ENCODE measurements around the gene ACSS1.

The ACSS1 gene

DNA sequence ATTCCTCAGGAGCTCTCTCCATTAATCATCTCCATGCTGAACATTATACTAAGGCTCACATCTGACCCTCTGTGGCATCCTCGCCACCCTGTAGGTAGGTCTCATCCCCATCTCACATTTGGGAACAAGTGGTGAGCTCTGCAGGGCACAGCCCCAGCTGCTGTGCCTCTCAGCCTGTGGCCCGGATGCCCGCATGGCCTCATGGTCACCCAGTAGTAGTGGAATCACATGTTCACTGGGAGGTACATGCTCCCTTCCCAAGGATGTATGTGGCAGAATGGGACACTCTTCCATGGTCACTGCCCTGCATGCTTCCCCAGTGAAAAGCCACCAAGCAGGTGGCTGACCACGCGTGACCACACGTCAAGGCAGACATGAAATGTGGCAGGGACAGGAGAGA lies 39.1 kb downstream of the ACSS1 start:
- no CpG with 5 or more reads among the region's 6 CpGs for WGBS (ENCODE audit: insufficient coverage, insufficient read length)
- Histone ChIP-seq H3K4me3 (ENCODE audit: low read length) (no peak overlapping the region), H3K27ac (ENCODE audit: low read length) (no peak overlapping the region), H3K9me3 (ENCODE audit: control insufficient read depth, insufficient read depth, low read length) (no peaks in the 10 kb centered on the region), H3K4me1 (ENCODE audit: control insufficient read depth, insufficient read depth, low read length) (peaks cover 3% of the 10 kb centered on the region; the same call in 1 of the 2 replicates), H3K36me3 (ENCODE audit: control insufficient read depth, insufficient read depth, low read length) (no peaks in the 10 kb centered on the region), H3K27me3 (ENCODE audit: control insufficient read depth, insufficient read depth, low read length) (no peaks in the 10 kb centered on the region)
- DNase-seq (ENCODE audit: low read depth, low spot score) = no peak

- Histone ChIP-seq H3K9me3 (ENCODE audit: control insufficient read depth, insufficient read depth, low read length) (no peaks in the 10 kb centered on the region), H3K36me3 (ENCODE audit: control insufficient read depth, insufficient read depth, low read length) (no peaks in the 10 kb centered on the region), H3K27ac (ENCODE audit: low read length) (no peak overlapping the region), H3K4me3 (ENCODE audit: low read length) (no peak overlapping the region), H3K27me3 (ENCODE audit: control insufficient read depth, insufficient read depth, low read length) (no peaks in the 10 kb centered on the region), H3K4me1 (ENCODE audit: control insufficient read depth, insufficient read depth, low read length) (peaks cover 3% of the 10 kb centered on the region; the same call in 1 of the 2 replicates)
- no CpG with 5 or more reads among the region's 2 CpGs for WGBS (ENCODE audit: insufficient coverage, insufficient read length)
- DNase-seq (ENCODE audit: low read depth, low spot score) = no peak
These were observed 39.5 kb downstream of the ACSS1 start for GRCh38 chr20:25018425-25018824.

DNA sequence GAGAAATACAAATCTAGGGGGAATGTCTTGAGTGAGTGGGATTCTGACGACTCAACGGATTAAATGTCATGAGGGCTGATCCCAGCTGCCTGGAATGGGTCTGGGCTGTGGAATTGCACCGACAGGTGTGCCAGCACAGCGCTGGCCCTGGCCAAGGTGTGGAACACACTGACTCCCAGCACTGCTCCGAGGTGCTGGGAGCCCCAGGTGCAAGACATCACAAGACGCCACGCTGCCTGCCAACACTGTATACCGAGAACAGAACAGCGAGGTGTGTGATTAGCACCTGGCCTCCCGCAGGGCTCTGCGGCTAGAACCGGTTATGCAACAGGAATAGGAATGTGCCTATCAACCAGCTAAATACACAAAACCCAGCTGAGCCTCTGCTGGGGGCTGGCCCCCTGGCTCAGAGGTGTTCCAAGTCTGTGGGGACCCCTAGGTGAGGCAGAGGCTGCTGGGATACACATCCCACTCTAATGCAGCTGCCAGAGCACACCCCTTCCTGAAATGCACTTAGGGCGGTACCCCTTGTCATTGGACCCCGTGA lies 40.6 kb downstream of the ACSS1 start:
- peaks cover 3% of the 10 kb centered on the region; the same call in 1 of the 2 replicates for H3K4me1 ChIP-seq (ENCODE audit: control insufficient read depth, insufficient read depth, low read length)
- no peak overlapping the region for H3K27ac ChIP-seq (ENCODE audit: low read length)
- H3K4me3 ChIP-seq (ENCODE audit: low read length) = no peak overlapping the region
- no peak for DNase-seq (ENCODE audit: low read depth, low spot score)
- no peaks in the 10 kb centered on the region for H3K36me3 ChIP-seq (ENCODE audit: control insufficient read depth, insufficient read depth, low read length)
- no peaks in the 10 kb centered on the region for H3K9me3 ChIP-seq (ENCODE audit: control insufficient read depth, insufficient read depth, low read length)
- WGBS (ENCODE audit: insufficient coverage, insufficient read length) = no CpG with 5 or more reads among the region's 14 CpGs
- no peaks in the 10 kb centered on the region for H3K27me3 ChIP-seq (ENCODE audit: control insufficient read depth, insufficient read depth, low read length)

DNA sequence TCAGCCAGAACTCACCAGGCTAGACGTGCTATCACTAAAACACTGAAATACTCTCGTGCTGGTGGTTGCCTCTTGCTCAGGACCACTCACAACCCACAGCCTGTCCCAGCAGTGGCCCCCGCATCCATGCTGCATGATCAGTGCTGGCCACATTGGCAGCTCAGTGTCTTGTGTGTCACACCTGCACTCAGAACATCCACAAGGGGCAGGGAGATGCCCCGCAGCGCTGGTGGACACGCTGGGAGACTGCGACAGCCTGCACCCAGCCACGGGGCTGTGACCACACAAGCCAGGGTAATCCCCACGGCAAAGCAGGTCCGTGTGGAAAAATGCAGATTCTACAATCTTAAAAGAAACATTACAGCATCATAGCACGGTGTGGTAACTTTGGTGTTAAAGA lies 41.5 kb downstream of the ACSS1 start:
- Histone ChIP-seq H3K4me3 (ENCODE audit: low read length) (no peak overlapping the region), H3K27ac (ENCODE audit: low read length) (no peak overlapping the region), H3K27me3 (ENCODE audit: control insufficient read depth, insufficient read depth, low read length) (no peaks in the 10 kb centered on the region), H3K9me3 (ENCODE audit: control insufficient read depth, insufficient read depth, low read length) (no peaks in the 10 kb centered on the region), H3K36me3 (ENCODE audit: control insufficient read depth, insufficient read depth, low read length) (no peaks in the 10 kb centered on the region), H3K4me1 (ENCODE audit: control insufficient read depth, insufficient read depth, low read length) (peaks cover 3% of the 10 kb centered on the region; the same call in 1 of the 2 replicates)
- no CpG with 5 or more reads among the region's 11 CpGs for WGBS (ENCODE audit: insufficient coverage, insufficient read length)
- DNase-seq (ENCODE audit: low read depth, low spot score) = no peak

DNA sequence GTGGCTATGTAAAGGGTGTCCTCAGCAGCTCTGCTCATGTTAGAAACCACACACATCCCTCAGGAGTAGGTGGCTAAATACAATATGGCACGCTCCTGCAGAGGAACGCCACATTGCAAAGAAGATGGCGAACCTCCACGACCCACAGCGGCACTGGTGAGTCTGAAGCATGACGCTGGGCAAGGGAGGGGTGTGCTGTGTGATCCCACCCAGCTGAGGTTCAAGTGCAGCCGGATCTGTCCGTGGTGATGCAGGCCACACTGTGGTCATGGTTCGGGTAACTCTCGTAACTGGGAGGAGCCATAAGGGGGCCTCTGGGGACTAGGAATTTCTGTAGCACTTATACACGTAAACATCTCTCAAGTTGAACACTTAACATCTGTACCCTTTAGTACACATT lies 42.0 kb downstream of the ACSS1 start:
- peaks cover 3% of the 10 kb centered on the region; the same call in 1 of the 2 replicates for H3K4me1 ChIP-seq (ENCODE audit: control insufficient read depth, insufficient read depth, low read length)
- no peak overlapping the region for H3K27ac ChIP-seq (ENCODE audit: low read length)
- H3K9me3 ChIP-seq (ENCODE audit: control insufficient read depth, insufficient read depth, low read length) = no peaks in the 10 kb centered on the region
- H3K4me3 ChIP-seq (ENCODE audit: low read length) = no peak overlapping the region
- WGBS (ENCODE audit: insufficient coverage, insufficient read length) = no CpG with 5 or more reads among the region's 11 CpGs
- no peak for DNase-seq (ENCODE audit: low read depth, low spot score)
- no peaks in the 10 kb centered on the region for H3K27me3 ChIP-seq (ENCODE audit: control insufficient read depth, insufficient read depth, low read length)
- no peaks in the 10 kb centered on the region for H3K36me3 ChIP-seq (ENCODE audit: control insufficient read depth, insufficient read depth, low read length)

DNA sequence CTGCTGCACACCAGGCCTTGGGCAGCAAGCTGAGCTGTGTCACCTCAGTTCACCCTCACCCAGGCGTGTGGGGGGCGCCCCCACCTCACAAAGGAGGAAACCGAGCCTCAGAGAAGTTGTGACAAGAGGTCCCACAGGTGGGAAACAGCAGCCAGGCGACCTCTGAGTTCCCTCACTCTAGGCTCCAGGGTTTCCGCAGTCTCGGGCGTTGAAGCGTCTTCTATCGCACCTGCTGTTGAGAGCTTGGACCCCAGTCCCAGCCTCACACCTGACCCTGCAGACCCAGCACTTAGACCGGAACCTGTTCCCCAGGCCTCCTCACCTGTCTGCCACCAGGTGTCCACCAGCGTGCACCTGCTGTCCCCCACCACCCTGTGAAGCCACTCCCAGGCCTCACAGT lies 43.1 kb downstream of the ACSS1 start:
- Histone ChIP-seq H3K36me3 (ENCODE audit: control insufficient read depth, insufficient read depth, low read length) (no peaks in the 10 kb centered on the region), H3K27ac (ENCODE audit: low read length) (no peak overlapping the region), H3K27me3 (ENCODE audit: control insufficient read depth, insufficient read depth, low read length) (no peaks in the 10 kb centered on the region), H3K9me3 (ENCODE audit: control insufficient read depth, insufficient read depth, low read length) (no peaks in the 10 kb centered on the region), H3K4me1 (ENCODE audit: control insufficient read depth, insufficient read depth, low read length) (peaks cover 3% of the 10 kb centered on the region; the same call in 1 of the 2 replicates), H3K4me3 (ENCODE audit: low read length) (no peak overlapping the region)
- DNase-seq (ENCODE audit: low read depth, low spot score) = no peak
- WGBS (ENCODE audit: insufficient coverage, insufficient read length) = no CpG with 5 or more reads among the region's 11 CpGs

DNA sequence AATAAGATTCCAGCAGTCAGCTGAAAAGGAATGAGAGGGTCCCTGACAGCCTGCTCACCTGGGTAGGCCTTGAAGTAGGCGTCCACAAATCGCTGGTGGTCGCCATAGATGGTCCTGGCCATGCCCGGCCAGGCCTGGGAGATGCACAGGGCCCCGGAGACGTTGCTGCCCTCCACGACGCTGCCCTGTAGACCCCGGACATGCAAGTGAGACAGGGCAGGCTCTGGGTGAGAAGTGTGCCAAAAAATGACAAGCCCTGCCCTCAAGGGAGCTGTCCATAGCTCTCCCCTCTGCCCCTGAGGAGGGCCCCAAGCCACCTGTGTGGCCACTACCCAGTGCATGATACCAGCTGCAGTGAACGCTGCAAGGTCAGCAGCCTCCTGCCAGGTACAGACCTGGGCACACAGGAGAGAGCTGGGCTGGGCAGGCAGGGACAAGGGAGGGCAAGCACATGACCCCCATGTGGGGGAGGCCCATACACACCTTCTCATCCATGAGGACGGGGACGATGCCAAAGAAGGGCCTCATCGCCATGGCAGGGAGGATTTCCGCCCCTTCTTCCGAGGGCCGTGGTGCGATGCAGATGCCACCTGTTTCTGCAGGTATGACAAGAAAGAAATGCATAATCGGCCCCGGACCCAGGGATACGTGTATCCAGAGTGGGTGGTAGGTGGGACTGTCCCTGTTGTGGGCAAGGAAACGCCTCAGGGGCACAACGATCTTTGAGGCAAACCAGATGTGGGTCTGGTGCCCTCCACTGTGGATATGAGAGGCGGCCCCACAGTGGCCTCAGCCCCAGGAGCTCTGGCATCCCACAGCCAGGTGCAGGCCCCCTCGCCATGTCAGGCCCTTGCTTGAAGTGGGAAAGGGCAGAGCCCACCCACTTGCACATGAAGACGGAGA lies 44.2 kb downstream of the ACSS1 start:
- no peak for DNase-seq (ENCODE audit: low read depth, low spot score)
- no CpG with 5 or more reads among the region's 25 CpGs for WGBS (ENCODE audit: insufficient coverage, insufficient read length)
- H3K4me1 ChIP-seq (ENCODE audit: control insufficient read depth, insufficient read depth, low read length) = peaks cover 3% of the 10 kb centered on the region; the same call in 1 of the 2 replicates
- H3K27ac ChIP-seq (ENCODE audit: low read length) = no peak overlapping the region
- H3K36me3 ChIP-seq (ENCODE audit: control insufficient read depth, insufficient read depth, low read length) = no peaks in the 10 kb centered on the region
- H3K4me3 ChIP-seq (ENCODE audit: low read length) = no peak overlapping the region
- no peaks in the 10 kb centered on the region for H3K27me3 ChIP-seq (ENCODE audit: control insufficient read depth, insufficient read depth, low read length)
- H3K9me3 ChIP-seq (ENCODE audit: control insufficient read depth, insufficient read depth, low read length) = no peaks in the 10 kb centered on the region

DNA sequence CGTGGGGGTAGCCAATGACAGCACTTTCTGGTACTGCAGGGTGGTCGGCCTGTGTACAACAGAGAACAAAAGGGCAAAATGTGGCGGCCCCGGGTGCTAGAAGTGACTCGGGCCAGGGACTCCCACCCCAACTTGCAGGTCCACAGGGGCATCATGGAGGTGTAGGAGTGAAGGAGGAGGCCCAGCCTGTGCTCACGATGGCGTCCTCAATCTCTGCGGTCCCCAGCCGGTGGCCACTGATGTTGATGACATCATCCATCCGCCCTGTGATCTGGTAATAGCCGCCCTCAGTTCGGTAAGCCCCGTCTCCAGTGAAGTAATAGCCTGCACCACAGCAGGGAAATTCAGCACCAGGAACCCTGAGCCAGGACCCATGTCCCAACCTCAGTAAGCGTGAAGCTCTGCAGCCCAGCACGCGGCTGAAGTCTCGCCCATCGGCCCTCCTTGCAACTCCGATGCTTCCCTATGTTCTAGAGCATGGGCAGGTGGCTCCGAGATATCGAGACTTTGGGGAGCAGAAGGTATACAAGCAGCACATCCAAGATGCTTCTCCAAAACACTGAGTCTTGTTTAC lies 45.2 kb downstream of the ACSS1 start:
- no CpG with 5 or more reads among the region's 21 CpGs for WGBS (ENCODE audit: insufficient coverage, insufficient read length)
- H3K27ac ChIP-seq (ENCODE audit: low read length) = no peak overlapping the region
- no peaks in the 10 kb centered on the region for H3K9me3 ChIP-seq (ENCODE audit: control insufficient read depth, insufficient read depth, low read length)
- no peak overlapping the region for H3K4me3 ChIP-seq (ENCODE audit: low read length)
- H3K36me3 ChIP-seq (ENCODE audit: control insufficient read depth, insufficient read depth, low read length) = no peaks in the 10 kb centered on the region
- H3K27me3 ChIP-seq (ENCODE audit: control insufficient read depth, insufficient read depth, low read length) = no peaks in the 10 kb centered on the region
- DNase-seq (ENCODE audit: low read depth, low spot score) = no peak
- peaks cover 2% of the 10 kb centered on the region; the same call in 1 of the 2 replicates for H3K4me1 ChIP-seq (ENCODE audit: control insufficient read depth, insufficient read depth, low read length)

- Histone ChIP-seq H3K27me3 (ENCODE audit: control insufficient read depth, insufficient read depth, low read length) (no peaks in the 10 kb centered on the region), H3K36me3 (ENCODE audit: control insufficient read depth, insufficient read depth, low read length) (no peaks in the 10 kb centered on the region), H3K4me1 (ENCODE audit: control insufficient read depth, insufficient read depth, low read length) (no peaks in the 10 kb centered on the region), H3K9me3 (ENCODE audit: control insufficient read depth, insufficient read depth, low read length) (no peaks in the 10 kb centered on the region), H3K27ac (ENCODE audit: low read length) (no peak overlapping the region), H3K4me3 (ENCODE audit: low read length) (no peak overlapping the region)
- DNase-seq (ENCODE audit: low read depth, low spot score) = no peak
- no CpG with 5 or more reads among the region's 12 CpGs for WGBS (ENCODE audit: insufficient coverage, insufficient read length)
These were observed 46.1 kb downstream of the ACSS1 start for GRCh38 chr20:25011831-25012241.

GRCh38 chr20:25011261-25011660 lies 46.7 kb downstream of the ACSS1 start:
- no peak for DNase-seq (ENCODE audit: low read depth, low spot score)
- Histone ChIP-seq H3K27me3 (ENCODE audit: control insufficient read depth, insufficient read depth, low read length) (no peaks in the 10 kb centered on the region), H3K9me3 (ENCODE audit: control insufficient read depth, insufficient read depth, low read length) (no peaks in the 10 kb centered on the region), H3K4me3 (ENCODE audit: low read length) (no peak overlapping the region), H3K4me1 (ENCODE audit: control insufficient read depth, insufficient read depth, low read length) (no peaks in the 10 kb centered on the region), H3K36me3 (ENCODE audit: control insufficient read depth, insufficient read depth, low read length) (no peaks in the 10 kb centered on the region), H3K27ac (ENCODE audit: low read length) (no peak overlapping the region)
- WGBS (ENCODE audit: insufficient coverage, insufficient read length) = no CpG with 5 or more reads among the region's 6 CpGs

Data from iPS DF 6.9 (cell line).